ENCODE results near the gene SDSL.

GRCh38 chr12:113399490-113399889 lies 22.7 kb upstream of the SDSL start:
- TF ChIP-seq, protein P1, sequence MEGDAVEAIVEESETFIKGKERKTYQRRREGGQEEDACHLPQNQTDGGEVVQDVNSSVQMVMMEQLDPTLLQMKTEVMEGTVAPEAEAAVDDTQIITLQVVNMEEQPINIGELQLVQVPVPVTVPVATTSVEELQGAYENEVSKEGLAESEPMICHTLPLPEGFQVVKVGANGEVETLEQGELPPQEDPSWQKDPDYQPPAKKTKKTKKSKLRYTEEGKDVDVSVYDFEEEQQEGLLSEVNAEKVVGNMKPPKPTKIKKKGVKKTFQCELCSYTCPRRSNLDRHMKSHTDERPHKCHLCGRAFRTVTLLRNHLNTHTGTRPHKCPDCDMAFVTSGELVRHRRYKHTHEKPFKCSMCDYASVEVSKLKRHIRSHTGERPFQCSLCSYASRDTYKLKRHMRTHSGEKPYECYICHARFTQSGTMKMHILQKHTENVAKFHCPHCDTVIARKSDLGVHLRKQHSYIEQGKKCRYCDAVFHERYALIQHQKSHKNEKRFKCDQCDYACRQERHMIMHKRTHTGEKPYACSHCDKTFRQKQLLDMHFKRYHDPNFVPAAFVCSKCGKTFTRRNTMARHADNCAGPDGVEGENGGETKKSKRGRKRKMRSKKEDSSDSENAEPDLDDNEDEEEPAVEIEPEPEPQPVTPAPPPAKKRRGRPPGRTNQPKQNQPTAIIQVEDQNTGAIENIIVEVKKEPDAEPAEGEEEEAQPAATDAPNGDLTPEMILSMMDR (IDR thresholded peaks at IDR 0.05), result no peak
- TF ChIP-seq EZH2phosphoT487 (IDR thresholded peaks at IDR 0.05) (no peak), EZH2 (IDR thresholded peaks at IDR 0.05) (no peak)

All from neural progenitor cell (in vitro differentiated cells).